ENCODE data around the gene SLC2A5. TPM values are rescaled to one million over a fixed set of nuclear protein-coding genes. Genes with fewer than 3 reads are reported as not detected.

The SLC2A5 gene
- total RNA-seq, 1 experiment from 2014 or later: not detected

GRCh38 chr1:9019896-9020295 lies 49.5 kb downstream of the SLC2A5 start:
- H3K4me1 ChIP-seq (replicated peaks; ENCODE audit: insufficient read depth): no peaks in the 10 kb centered on the region
- H4K20me1 ChIP-seq (ENCODE audit: insufficient read depth): no peaks in the 10 kb centered on the region
- H3K4me3 ChIP-seq: no peak overlapping the region
- CTCF ChIA-PET: no interaction called here
- POLR2A ChIA-PET (ENCODE audit: unreplicated experiment): no interaction called here
- H3K9me2 ChIP-seq (ENCODE audit: insufficient read depth): no peaks in the 10 kb centered on the region
- H3K27ac ChIP-seq: no peak overlapping the region
- H3K9me3 ChIP-seq (ENCODE audit: insufficient read depth, low read depth): no peaks in the 10 kb centered on the region
- H3K79me2 ChIP-seq (ENCODE audit: low read depth): no peaks in the 10 kb centered on the region
- TF ChIP-seq EZH2 (IDR thresholded peaks at IDR 0.05; ENCODE audit: low read depth): no peak
- TF ChIP-seq, protein P1, sequence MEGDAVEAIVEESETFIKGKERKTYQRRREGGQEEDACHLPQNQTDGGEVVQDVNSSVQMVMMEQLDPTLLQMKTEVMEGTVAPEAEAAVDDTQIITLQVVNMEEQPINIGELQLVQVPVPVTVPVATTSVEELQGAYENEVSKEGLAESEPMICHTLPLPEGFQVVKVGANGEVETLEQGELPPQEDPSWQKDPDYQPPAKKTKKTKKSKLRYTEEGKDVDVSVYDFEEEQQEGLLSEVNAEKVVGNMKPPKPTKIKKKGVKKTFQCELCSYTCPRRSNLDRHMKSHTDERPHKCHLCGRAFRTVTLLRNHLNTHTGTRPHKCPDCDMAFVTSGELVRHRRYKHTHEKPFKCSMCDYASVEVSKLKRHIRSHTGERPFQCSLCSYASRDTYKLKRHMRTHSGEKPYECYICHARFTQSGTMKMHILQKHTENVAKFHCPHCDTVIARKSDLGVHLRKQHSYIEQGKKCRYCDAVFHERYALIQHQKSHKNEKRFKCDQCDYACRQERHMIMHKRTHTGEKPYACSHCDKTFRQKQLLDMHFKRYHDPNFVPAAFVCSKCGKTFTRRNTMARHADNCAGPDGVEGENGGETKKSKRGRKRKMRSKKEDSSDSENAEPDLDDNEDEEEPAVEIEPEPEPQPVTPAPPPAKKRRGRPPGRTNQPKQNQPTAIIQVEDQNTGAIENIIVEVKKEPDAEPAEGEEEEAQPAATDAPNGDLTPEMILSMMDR (conservative IDR thresholded peaks at IDR 0.05): no peak
- H3F3A ChIP-seq (ENCODE audit: insufficient read depth, low read depth): no peaks in the 10 kb centered on the region
- intact Hi-C loops (cut with micrococcal nuclease; ENCODE audit: unreplicated experiment): no loop called here
- H3K27me3 ChIP-seq (ENCODE audit: insufficient read depth, low read depth): no peaks in the 10 kb centered on the region
- no peaks in the 10 kb centered on the region for H3K36me3 ChIP-seq (ENCODE audit: low read depth)
- no peak for DNase-seq
- no peak overlapping the region for H2AFZ ChIP-seq
- H3K4me2 ChIP-seq: no peak overlapping the region
- BruUV-seq (replicated peaks): no TSS peak

DNA sequence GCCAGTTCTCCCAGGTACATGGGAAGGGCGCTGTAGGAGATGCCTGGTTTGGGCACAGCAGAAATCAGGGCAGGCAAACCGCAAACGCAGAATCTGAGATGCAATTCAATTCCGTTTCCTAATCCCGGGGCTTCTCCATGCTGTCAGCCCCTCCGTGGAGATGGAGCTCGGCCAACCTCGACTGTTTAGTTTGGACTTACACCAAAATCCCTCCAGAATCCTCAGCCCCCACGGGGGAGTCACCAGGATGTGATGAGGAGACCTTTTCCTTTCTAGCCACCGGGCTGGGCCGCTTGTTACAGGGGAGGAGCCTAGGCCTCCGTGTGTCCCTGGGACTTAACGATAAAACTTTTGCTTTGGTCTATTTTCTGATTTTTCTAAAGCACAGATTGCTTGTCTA lies 51.1 kb downstream of the SLC2A5 start:
- Histone ChIP-seq H3K27me3 (ENCODE audit: insufficient read depth, low read depth) (no peaks in the 10 kb centered on the region), H3K9me2 (ENCODE audit: insufficient read depth) (no peaks in the 10 kb centered on the region), H3K9me3 (ENCODE audit: insufficient read depth, low read depth) (no peaks in the 10 kb centered on the region), H4K20me1 (ENCODE audit: insufficient read depth) (no peaks in the 10 kb centered on the region), H3K4me2 (no peak overlapping the region), H3K4me3 (no peak overlapping the region), H3K4me1 (replicated peaks; ENCODE audit: insufficient read depth) (no peaks in the 10 kb centered on the region), H3K36me3 (ENCODE audit: low read depth) (no peaks in the 10 kb centered on the region), H3K79me2 (ENCODE audit: low read depth) (no peaks in the 10 kb centered on the region), H3K27ac (no peak overlapping the region), H3F3A (ENCODE audit: insufficient read depth, low read depth) (no peaks in the 10 kb centered on the region), H2AFZ (no peak overlapping the region)
- ChIA-PET CTCF (no interaction called here), POLR2A (ENCODE audit: unreplicated experiment) (no interaction called here)
- no TSS peak for BruUV-seq (replicated peaks)
- DNase-seq: no peak
- intact Hi-C loops (cut with micrococcal nuclease; ENCODE audit: unreplicated experiment): no loop called here
- TF ChIP-seq, protein P1 (conservative IDR thresholded peaks at IDR 0.05): no peak
- TF ChIP-seq EZH2 (IDR thresholded peaks at IDR 0.05; ENCODE audit: low read depth): no peak

DNA sequence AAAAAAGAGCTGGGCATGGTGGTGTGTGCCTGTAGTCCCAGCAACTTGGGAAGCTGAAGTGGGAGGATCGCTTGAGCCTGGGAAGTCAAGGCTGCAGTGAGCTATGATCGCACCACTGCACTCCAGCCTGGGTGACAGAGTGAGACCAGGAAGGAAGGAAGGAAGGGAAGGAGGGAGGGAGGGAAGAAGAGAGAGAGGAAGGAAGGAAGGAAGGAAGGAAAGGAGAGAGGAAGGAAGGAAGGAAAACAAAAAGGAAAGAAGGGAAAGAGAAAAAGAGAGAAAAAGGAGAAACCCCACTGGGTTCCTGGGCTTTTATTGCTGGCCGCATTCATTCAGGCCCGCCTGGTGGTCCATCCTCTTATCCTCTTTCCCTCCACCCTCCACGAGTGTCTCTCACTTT lies 53.0 kb downstream of the SLC2A5 start:
- no TSS peak for BruUV-seq (replicated peaks)
- Histone ChIP-seq H3K79me2 (ENCODE audit: low read depth) (no peaks in the 10 kb centered on the region), H2AFZ (no peak overlapping the region), H3K27ac (no peak overlapping the region), H3K36me3 (ENCODE audit: low read depth) (no peaks in the 10 kb centered on the region), H3K4me1 (replicated peaks; ENCODE audit: insufficient read depth) (no peaks in the 10 kb centered on the region), H3K9me2 (ENCODE audit: insufficient read depth) (no peaks in the 10 kb centered on the region), H3K4me3 (no peak overlapping the region), H3F3A (ENCODE audit: insufficient read depth, low read depth) (no peaks in the 10 kb centered on the region), H3K9me3 (ENCODE audit: insufficient read depth, low read depth) (no peaks in the 10 kb centered on the region), H3K4me2 (no peak overlapping the region), H4K20me1 (ENCODE audit: insufficient read depth) (no peaks in the 10 kb centered on the region), H3K27me3 (ENCODE audit: insufficient read depth, low read depth) (no peaks in the 10 kb centered on the region)
- no peak for TF ChIP-seq EZH2 (IDR thresholded peaks at IDR 0.05; ENCODE audit: low read depth)
- TF ChIP-seq, protein P1 (conservative IDR thresholded peaks at IDR 0.05): no peak
- no peak for DNase-seq
- POLR2A ChIA-PET (ENCODE audit: unreplicated experiment): no interaction called here
- intact Hi-C loops (cut with micrococcal nuclease; ENCODE audit: unreplicated experiment): no loop called here
- CTCF ChIA-PET: no interaction called here

All from PC-9 (cell line).